ENCODE results near the gene MARCHF10.

DNA sequence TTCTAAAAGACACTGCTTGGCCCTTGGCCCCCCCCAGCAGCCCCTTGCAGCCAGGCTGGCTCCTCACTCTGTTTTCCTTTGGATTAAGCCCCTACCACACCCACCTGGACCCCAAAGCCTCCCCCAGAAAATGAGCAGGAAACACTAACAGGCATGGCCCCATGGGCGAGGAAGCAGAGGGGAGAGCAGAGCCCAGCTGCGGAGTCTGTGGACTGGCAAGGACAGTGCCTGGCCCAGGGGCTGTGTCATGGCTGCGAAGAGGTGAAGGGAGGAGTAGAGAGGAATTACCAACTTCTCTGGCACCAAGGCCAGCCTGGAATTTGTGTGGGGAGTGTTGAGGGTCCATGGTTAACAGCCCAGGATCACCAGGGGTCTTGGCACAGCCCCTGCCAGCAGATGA lies 133.3 kb downstream of the MARCHF10 start:
- TF ChIP-seq HMGXB4 (CRISPR knock-in tag; IDR thresholded peaks at IDR 0.05; ENCODE audit: borderline replicate concordance in 1 of 2, low read depth in 1 of 2) (no peak), ZBTB2 (CRISPR knock-in tag; IDR thresholded peaks at IDR 0.05; ENCODE audit: low read depth) (no peak), KDM1A (CRISPR knock-in tag; IDR thresholded peaks at IDR 0.05) (no peak), ZNF777 (CRISPR knock-in tag; IDR thresholded peaks at IDR 0.05) (no peak)
